Keratinocyte (primary cell): ENCODE measurements around the gene CMAS. TPM values are rescaled to one million over a fixed set of nuclear protein-coding genes. Genes with fewer than 3 reads are reported as not detected.

Experiments
- DNase-seq: peaks from one replicate; pipeline ENCODE4 v3.0.0-alpha.2; 2011; ENCODE audit warnings: low read depth, missing footprints, low spot score
- FAIRE-seq: peaks from 2 replicates; lab custom pipeline; 2011; peaks lifted over from hg19 to GRCh38; lab: Jason Lieb, UNC
- H2AFZ ChIP-seq: 2 replicates; pipeline ENCODE4 v1.6.0; 2012; ENCODE audit warnings: low read length, control low read depth, inconsistent platforms; ENCODE audit not compliant: control insufficient read depth
- H3K27ac ChIP-seq: 2 replicates; pipeline ENCODE4 v1.5.1; 2011; ENCODE audit warnings: low read length; ENCODE audit not compliant: control insufficient read depth, insufficient read depth
- H3K27me3 ChIP-seq: 3 replicates; pipeline ENCODE4 v1.6.0; 2011; ENCODE audit warnings: low read length; ENCODE audit not compliant: control insufficient read depth, insufficient read depth; ENCODE audit errors: extremely low read depth
- H3K36me3 ChIP-seq, 2 experiments: 2 replicates in 1 of 2; 3 replicates in 1 of 2; pipeline ENCODE4 v1.5.1; 2011; ENCODE audit warnings: low read length in 2 of 2, mild to moderate bottlenecking in 1 of 2; ENCODE audit not compliant: control insufficient read depth in 2 of 2, insufficient read depth in 2 of 2; ENCODE audit errors: extremely low read depth in 1 of 2
- H3K4me1 ChIP-seq: 3 replicates; pipeline ENCODE4 v1.5.1; 2011; ENCODE audit warnings: low read length; ENCODE audit not compliant: control insufficient read depth, insufficient read depth; ENCODE audit errors: extremely low read depth
- H3K4me2 ChIP-seq: 3 replicates; pipeline ENCODE4 v1.6.0; 2011; ENCODE audit warnings: low read depth, low read length; ENCODE audit not compliant: control insufficient read depth, insufficient read depth; ENCODE audit errors: extremely low read depth
- H3K4me3 ChIP-seq, 3 experiments: fragments of 200-600 bp in 1 of 3; sonication (generic) in 1 of 3; 2 replicates in 2 of 3; 3 replicates in 1 of 3; pipeline ENCODE4 v1.5.1; 2011 to 2016; ENCODE audit warnings: low read length in 3 of 3, mild to moderate bottlenecking in 3 of 3, control low read depth in 2 of 3, inconsistent platforms in 1 of 3, low read depth in 1 of 3, mixed read lengths in 1 of 3, mixed run types in 1 of 3, moderate library complexity in 1 of 3; ENCODE audit not compliant: control insufficient read depth in 2 of 3, insufficient read depth in 2 of 3; ENCODE audit errors: extremely low read depth in 1 of 3
- H3K79me2 ChIP-seq: 2 replicates; pipeline ENCODE4 v1.6.0; 2012; ENCODE audit warnings: low read length; ENCODE audit not compliant: control insufficient read depth, insufficient read depth
- H3K9ac ChIP-seq: 3 replicates; pipeline ENCODE4 v1.6.0; 2011; ENCODE audit warnings: low read length; ENCODE audit not compliant: control insufficient read depth, insufficient read depth; ENCODE audit errors: extremely low read depth
- H3K9me1 ChIP-seq: 3 replicates; pipeline ENCODE4 v1.6.0; 2011; ENCODE audit warnings: low read length; ENCODE audit not compliant: control insufficient read depth, insufficient read depth; ENCODE audit errors: extremely low read depth
- H3K9me3 ChIP-seq: 2 replicates; pipeline ENCODE4 v1.5.1; 2012; ENCODE audit warnings: low read depth, low read length; ENCODE audit not compliant: control insufficient read depth
- H4K20me1 ChIP-seq: 3 replicates; pipeline ENCODE4 v1.6.0; 2011; ENCODE audit warnings: low read length; ENCODE audit not compliant: control insufficient read depth, insufficient read depth; ENCODE audit errors: extremely low read depth
- CTCF ChIP-seq, 3 experiments: IDR thresholded peaks in 1 of 3; conservative IDR thresholded peaks in 1 of 3; optimal IDR thresholded peaks in 1 of 3; 2 replicates in 2 of 3; 3 replicates in 1 of 3; pipeline versions ENCODE3 to v1.5.1; 2011; ENCODE audit warnings: low read length in 3 of 3, mild to moderate bottlenecking in 3 of 3, moderate library complexity in 2 of 3, control low read depth in 1 of 3, inconsistent platforms in 1 of 3; ENCODE audit not compliant: insufficient read depth in 2 of 3; ENCODE audit errors: extremely low read depth in 1 of 3
- EZH2 ChIP-seq: IDR thresholded peaks from one replicate; pipeline ENCODE4 v1.6.1; 2012; ENCODE audit warnings: inconsistent platforms, mild to moderate bottlenecking, low read length, moderate library complexity
- dilution Hi-C: fragments of 300-500 bp; cut with MboI; formaldehyde crosslinking; loops from one replicate; pipeline ENCODE4 v1.7.0; 2020; ENCODE audit warnings: low sequenced_read_pairs; ENCODE audit not compliant: extremely low pct_ligation_motif_present
- polyA plus RNA-seq, 5 experiments: library from polyadenylated mRNA; depleted of rRNA in 3 of 5; stranded (reverse) in 3 of 5; stranded (forward) in 1 of 5; unstranded in 1 of 5; fragments of >200 nt; gene quantifications; 1 replicate in 1 of 5; 2 replicates in 3 of 5; 3 replicates in 1 of 5; pipeline versions ENCODE4 v1.2.1 to v1.2.3, GENCODE V29; 2011 to 2012; ENCODE audit warnings: missing spikeins in 2 of 5, low read depth in 1 of 5, low replicate concordance in 1 of 5

CMAS gene
- polyA plus RNA-seq, 1 donor (not counting 4 experiments of a cell fraction or from before 2014, with no cell fraction given): 55.0 TPM

- H3K79me2 ChIP-seq: peaks cover 37% of the 10 kb centered on the region
- H3K4me2 ChIP-seq: no peak overlapping the region
- no peak overlapping the region for H2AFZ ChIP-seq
- no peak overlapping the region for H3K9ac ChIP-seq
- H3K27me3 ChIP-seq: no peaks in the 10 kb centered on the region
- H3K4me1 ChIP-seq: no peaks in the 10 kb centered on the region
- no peak overlapping the region for H3K27ac ChIP-seq
- no peak overlapping the region for H3K4me3 ChIP-seq
- no peaks in the 10 kb centered on the region for H4K20me1 ChIP-seq
- FAIRE-seq: no peak
- H3K9me1 ChIP-seq: no peaks in the 10 kb centered on the region
- no peak for TF ChIP-seq EZH2
- no peak for TF ChIP-seq CTCF (optimal IDR thresholded peaks at IDR 0.05 in 1 of 3, IDR thresholded peaks at IDR 0.05 in 1 of 3, conservative IDR thresholded peaks at IDR 0.05 in 1 of 3; ENCODE audit: extremely low read depth in 1 of 3, insufficient read depth in 2 of 3, low read length in 3 of 3)
- no peaks in the 10 kb centered on the region for H3K9me3 ChIP-seq
- dilution Hi-C loops: no loop called here
- H3K36me3 ChIP-seq: peaks cover 3 to 9% of the 10 kb centered on the region in 2 experiments
- no peak for DNase-seq
Observed at GRCh38 chr12:22054155-22054554, 8.1 kb downstream of the CMAS start.

- no peak overlapping the region for H3K4me2 ChIP-seq
- H3K4me1 ChIP-seq: no peaks in the 10 kb centered on the region
- peaks cover 3 to 8% of the 10 kb centered on the region in 2 experiments for H3K36me3 ChIP-seq
- H3K4me3 ChIP-seq: no peak overlapping the region
- DNase-seq (no peak), FAIRE-seq (no peak)
- peaks cover 19% of the 10 kb centered on the region for H3K79me2 ChIP-seq
- H3K9ac ChIP-seq: no peak overlapping the region
- H3K27me3 ChIP-seq: no peaks in the 10 kb centered on the region
- H4K20me1 ChIP-seq: no peaks in the 10 kb centered on the region
- no peak overlapping the region for H2AFZ ChIP-seq
- H3K9me1 ChIP-seq: no peaks in the 10 kb centered on the region
- no peaks in the 10 kb centered on the region for H3K9me3 ChIP-seq
- no peak overlapping the region for H3K27ac ChIP-seq
- TF ChIP-seq EZH2 (no peak), CTCF (optimal IDR thresholded peaks at IDR 0.05 in 1 of 3, IDR thresholded peaks at IDR 0.05 in 1 of 3, conservative IDR thresholded peaks at IDR 0.05 in 1 of 3; ENCODE audit: extremely low read depth in 1 of 3, insufficient read depth in 2 of 3, low read length in 3 of 3) (no peak)
- dilution Hi-C loops: no loop called here
Observed at GRCh38 chr12:22056607-22057006, 10.6 kb downstream of the CMAS start.
